GM19438 (cell line): ENCODE data around the gene PRCD.
"Not testable (repeated sequence)": the region's sequence is repeated elsewhere in the genome, so short reads cannot be mapped to it uniquely, and the experiment has no call there.

Experiments
- ATAC-seq: cut with Tn5 transposase; IDR thresholded peaks from one replicate; pipeline ENCODE4 v1.9.1; 2021; ENCODE audit warnings: low read depth; ENCODE audit not compliant: unreplicated experiment

Gene PRCD

DNA sequence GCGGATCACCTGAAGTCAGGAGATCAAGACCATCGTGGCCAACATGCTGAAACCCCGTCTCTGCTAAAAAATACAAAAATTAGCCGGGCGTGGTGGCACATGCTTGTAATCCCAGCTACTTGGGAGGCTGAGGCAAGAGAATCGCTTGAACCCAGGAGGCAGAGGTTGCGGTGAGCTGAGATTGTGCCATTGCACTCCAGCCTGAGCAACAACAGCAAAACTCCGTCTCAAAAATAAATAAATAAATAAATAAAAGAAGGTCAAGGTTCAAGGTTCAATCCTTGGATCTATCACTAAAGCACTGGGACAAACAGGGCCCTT, 14.4 kb upstream of the PRCD start:
- not testable (repeated sequence) for ATAC-seq

DNA sequence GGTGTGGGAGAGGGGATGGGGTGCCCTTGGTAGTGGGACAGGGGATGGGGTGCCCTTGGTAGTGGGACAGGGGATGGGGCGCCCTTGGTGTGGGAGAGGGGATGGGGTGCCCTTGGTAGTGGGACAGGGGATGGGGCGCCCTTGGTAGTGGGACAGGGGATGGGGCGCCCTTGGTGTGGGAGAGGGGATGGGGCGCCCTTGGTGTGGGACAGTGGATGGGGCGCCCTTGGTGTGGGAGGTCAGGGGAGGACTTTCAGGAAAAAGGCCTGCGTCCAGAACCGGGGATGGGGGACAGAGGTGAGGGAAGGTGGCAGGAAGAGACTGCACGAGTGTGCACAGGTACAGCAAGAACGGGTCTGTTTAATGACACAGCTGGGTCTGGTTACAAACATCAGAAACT, 12.8 kb upstream of the PRCD start:
- ATAC-seq = not testable (repeated sequence)

GRCh38 chr17:76527430-76528111, 12.3 kb upstream of the PRCD start:
- ATAC-seq = peak; percentile 56

DNA sequence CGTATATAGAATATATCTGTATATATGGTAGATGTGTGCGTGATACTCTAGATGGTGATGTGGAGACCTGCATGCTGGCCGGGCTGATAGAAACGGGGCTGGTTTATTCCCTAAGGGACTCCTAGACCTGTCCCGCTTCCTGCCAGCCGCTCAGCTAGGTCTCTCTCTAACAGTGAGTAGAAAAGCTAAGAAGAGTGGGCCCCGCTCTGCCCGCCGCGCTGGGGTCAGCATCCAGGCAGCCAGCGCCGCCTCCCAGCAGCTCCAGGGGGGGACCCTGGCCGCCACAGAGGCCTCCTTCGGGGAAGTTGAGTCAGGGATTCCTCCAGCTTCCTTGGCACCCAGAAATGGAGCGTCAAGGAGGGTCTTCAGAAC, 11.7 kb upstream of the PRCD start:
- ATAC-seq = peak; percentile 70

DNA sequence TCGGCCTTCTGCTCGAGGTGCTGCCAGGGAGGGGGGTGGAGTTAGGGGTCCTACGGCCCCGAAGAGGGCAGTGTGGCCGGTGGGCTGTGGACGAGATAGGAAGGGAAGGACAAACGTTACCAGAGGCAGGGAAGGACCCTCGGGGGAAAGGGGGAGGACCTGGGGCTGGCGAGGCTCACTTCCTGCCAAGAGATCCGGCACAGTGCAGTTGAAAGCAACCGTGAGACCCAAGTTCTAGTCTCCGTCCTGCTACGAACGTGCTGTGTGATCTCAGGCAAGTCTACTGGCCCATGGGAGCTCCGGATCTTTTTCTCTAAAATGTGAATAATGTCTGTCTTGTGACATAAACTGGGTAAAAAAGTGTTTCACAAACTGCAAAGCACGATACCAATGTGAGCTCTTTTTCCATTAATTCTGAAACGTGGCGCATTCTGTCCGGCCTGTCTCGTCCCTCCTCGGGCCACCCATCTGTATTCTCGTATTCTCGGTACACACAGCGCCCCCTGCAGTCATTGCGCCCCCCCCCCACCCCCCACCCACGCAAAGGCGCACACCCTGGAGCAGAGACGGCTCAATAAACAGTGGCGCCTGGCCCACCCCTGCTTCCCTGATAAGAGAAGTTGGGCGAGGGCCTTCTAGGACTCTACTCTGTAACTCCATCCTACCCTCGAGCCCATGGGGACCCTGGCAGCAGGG, 11.2 kb upstream of the PRCD start:
- no peak for ATAC-seq

- ATAC-seq = no peak
Observed at GRCh38 chr17:76529224-76530094, 10.4 kb upstream of the PRCD start.

DNA sequence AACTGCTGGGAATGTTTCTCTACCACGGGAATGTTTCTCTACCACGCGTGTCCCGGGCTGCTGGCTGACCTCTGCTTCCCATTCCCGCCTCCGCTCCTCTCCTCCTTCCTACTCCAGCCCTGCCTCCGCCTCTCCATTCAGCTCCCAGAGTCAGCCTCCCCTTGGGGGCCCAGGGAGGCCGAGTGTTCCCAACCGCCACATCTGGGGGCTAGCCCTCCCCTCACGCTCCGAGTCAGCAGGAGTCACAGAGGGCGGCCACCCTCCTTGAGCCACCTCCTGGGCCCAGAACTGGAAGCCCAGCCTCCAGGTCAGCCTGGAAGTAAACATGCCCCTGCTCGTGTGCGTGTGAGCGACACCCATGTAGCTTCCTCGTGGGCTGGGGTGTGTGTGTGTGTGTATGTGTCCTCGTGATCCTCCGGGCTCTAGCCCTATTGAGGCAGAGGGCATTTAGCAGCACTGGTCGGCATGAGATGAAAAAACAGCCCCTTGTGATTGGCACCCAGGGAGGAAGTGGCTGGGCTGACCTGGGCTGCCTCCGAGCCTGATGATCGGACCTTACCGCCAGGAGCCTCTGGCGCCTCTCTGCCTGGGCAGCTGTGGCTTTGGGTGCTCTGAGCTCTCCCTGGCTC, 9.6 kb upstream of the PRCD start:
- ATAC-seq = no peak

DNA sequence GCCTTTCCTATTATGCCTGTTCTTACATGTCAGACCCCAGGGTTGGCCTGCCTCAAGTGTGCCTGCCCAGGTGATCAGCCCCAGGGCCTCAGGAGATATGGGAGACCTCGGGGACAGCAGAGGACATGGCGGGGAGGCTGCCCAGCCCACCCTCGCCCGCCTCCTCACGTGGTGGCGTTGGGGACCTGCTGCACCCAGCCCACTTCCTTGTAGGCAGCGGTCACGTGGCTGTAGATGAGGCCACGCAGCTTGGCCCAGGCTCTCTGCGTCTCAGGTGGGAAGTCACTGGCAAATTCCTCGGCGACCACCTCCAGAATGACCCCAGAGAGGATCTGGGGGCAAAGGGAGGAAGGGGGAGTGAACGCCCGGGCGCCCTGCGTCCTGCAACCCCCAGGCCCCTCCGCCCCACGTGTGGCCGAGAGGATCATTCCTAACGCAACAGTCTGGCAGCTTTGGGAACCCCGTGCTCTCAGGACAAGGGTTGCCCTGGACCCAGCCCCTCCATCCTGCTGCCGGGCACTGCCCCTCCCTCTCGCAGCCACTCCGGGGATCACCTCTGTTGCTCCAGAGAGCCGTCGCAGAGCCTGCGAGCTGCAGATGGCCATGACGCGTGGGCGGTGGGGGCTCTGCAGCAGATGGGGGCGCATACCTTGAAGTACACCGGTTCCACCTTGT, 8.9 kb upstream of the PRCD start:
- ATAC-seq = no peak

DNA sequence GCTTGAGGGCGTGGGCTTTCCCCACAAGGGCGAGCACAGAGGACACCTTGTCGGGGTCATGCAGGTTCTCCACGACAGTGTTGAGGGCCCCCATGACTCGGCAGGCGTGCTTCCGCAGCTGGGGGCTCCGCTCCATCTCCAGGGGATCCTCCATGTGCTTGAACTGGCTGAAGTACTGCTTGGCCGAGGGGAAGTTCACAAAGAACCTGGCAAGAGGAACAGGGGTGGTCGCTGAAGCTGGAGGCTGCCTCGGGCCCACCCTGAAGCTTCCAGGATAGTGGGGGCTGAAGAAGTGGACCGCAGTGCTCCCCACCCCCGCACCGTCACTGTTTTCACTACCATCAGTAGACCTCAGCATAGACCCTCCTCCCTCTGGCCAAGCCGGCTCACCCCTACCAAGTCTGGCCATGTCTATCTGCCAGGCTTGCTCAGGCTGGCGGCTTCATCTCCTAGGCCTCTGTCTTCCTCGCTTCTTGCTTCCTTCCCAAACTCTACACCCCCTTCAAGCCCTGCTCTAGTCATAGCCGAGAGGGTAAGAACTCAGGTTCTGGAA, 8.3 kb upstream of the PRCD start:
- no peak for ATAC-seq

GRCh38 chr17:76532072-76532651, 7.7 kb upstream of the PRCD start:
- no peak for ATAC-seq

- not testable (repeated sequence) for ATAC-seq
Observed at GRCh38 chr17:76533640-76534359, 6.0 kb upstream of the PRCD start.

- ATAC-seq = no peak
Observed at GRCh38 chr17:76534831-76535732, 4.8 kb upstream of the PRCD start.

GRCh38 chr17:76535788-76536510, 3.9 kb upstream of the PRCD start:
- ATAC-seq = no peak

- no peak for ATAC-seq
Observed at GRCh38 chr17:76536511-76537287, 3.1 kb upstream of the PRCD start.

GRCh38 chr17:76537288-76537577, 2.6 kb upstream of the PRCD start:
- no peak for ATAC-seq

DNA sequence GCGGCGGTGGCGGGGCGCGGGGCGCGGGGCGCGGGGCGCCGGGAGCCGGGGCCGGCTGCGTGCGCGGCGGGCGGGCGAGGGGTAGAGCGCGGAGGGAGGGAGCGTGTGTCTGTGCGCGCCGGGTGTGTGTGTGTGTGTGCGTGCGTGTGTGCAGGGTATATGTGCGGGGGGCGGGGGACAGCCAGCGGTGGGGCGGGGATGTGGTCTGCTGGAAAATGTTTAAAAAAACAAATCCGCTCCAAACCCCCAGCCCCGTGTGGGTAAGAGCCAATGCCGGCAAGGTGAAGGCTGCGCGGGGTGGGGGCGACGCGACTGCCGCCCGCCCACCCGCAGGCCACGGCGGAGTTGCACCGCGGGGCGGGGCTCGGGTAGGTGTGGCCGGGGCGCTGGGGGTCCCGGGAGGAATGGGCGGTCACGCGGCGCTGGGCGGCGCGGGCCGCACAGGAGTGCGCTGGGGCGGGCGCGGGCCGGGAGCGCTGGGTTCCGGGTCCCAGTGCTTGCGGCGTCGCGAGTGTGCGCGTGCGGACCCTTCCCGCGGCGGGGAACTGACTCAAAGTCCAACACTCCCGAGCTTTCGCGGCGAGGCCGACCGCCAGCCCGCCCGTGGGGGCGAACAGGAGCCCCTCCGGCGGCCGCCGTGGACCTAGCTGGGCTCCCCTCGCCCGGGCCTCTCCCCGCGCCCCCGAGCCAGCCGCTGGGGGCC, 2.1 kb upstream of the PRCD start, which contains the start of gene CYGB:
Gene CYGB (minus strand): TSS at position 132 of the 703 bp plus-strand sequence. CDS start 167 bp downstream, outside the sequence.
- no peak for ATAC-seq
